Measurements from ENCODE around the gene TALDO1. TPM values are rescaled to one million over a fixed set of nuclear protein-coding genes. Genes with fewer than 3 reads are reported as not detected.

TALDO1 gene
- total and polyA plus RNA-seq, 2 of the 8 experiments (the other 6 are each of a cell fraction or from before 2014, with no cell fraction given), result 265 to 308 TPM

GRCh38 chr11:776561-777287 is 29.5 kb downstream of the TALDO1 start (continued):
- TF ChIP-seq GTF2F1 (IDR thresholded peaks at IDR 0.05; ENCODE audit: borderline replicate concordance, low read depth, low read length) (no peak), ASH2L (IDR thresholded peaks at IDR 0.05; ENCODE audit: low read length) (peak; percentile 12), BCL11A (IDR thresholded peaks at IDR 0.05; ENCODE audit: low read depth in 2 of 2, low read length in 2 of 2) (no peak)
- TF ChIP-seq, protein P1, sequence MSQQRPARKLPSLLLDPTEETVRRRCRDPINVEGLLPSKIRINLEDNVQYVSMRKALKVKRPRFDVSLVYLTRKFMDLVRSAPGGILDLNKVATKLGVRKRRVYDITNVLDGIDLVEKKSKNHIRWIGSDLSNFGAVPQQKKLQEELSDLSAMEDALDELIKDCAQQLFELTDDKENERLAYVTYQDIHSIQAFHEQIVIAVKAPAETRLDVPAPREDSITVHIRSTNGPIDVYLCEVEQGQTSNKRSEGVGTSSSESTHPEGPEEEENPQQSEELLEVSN (IDR thresholded peaks at IDR 0.05), result peak; percentile 45; the same call in 1 of the 2 replicates

All from H1 (cell line).